Activated CD4-positive, alpha-beta T cell treated with anti-CD3 and anti-CD28 coated beads for 4 hours (primary cell): ENCODE measurements around the gene CDH8.
"Not testable (repeated sequence)": the region's sequence is repeated elsewhere in the genome, so short reads cannot be mapped to it uniquely, and the experiment has no call there.

Experiments used
- DNase-seq, 2 donors: peaks; one replicate each; pipeline ENCODE4 v3.0.0-alpha.2; 2020

CDH8 gene

GRCh38 chr16:61836804-61837393, 199.3 kb downstream of the CDH8 start:
- DNase-seq: no peak

GRCh38 chr16:61834082-61834481, 202.2 kb downstream of the CDH8 start:
- no peak for DNase-seq

GRCh38 chr16:61831351-61831917, 204.8 kb downstream of the CDH8 start:
- DNase-seq: no peak

- no peak for DNase-seq
Observed at GRCh38 chr16:61829631-61830030, 206.6 kb downstream of the CDH8 start.

GRCh38 chr16:61823326-61823725, 212.9 kb downstream of the CDH8 start:
- DNase-seq: no peak

- no peak for DNase-seq
Observed at GRCh38 chr16:61820820-61821219, 215.4 kb downstream of the CDH8 start.

GRCh38 chr16:61820398-61820797, 215.8 kb downstream of the CDH8 start:
- DNase-seq: no peak

- no peak for DNase-seq
Observed at GRCh38 chr16:61818850-61819249, 217.4 kb downstream of the CDH8 start.

GRCh38 chr16:61817583-61818278, 218.5 kb downstream of the CDH8 start:
- DNase-seq: no peak

GRCh38 chr16:61814726-61815347, 221.4 kb downstream of the CDH8 start:
- DNase-seq: no peak

GRCh38 chr16:61813339-61813738, 222.9 kb downstream of the CDH8 start:
- no peak for DNase-seq

GRCh38 chr16:61812251-61812650, 224.0 kb downstream of the CDH8 start:
- no peak for DNase-seq

GRCh38 chr16:61807551-61807950, 228.7 kb downstream of the CDH8 start:
- DNase-seq: no peak

- DNase-seq: not testable (repeated sequence)
Observed at GRCh38 chr16:61801217-61801616, 235.0 kb downstream of the CDH8 start.

GRCh38 chr16:61798741-61799140, 237.5 kb downstream of the CDH8 start:
- DNase-seq: no peak

- DNase-seq: no peak
Observed at GRCh38 chr16:61797961-61798507, 238.2 kb downstream of the CDH8 start.

GRCh38 chr16:61797296-61797795, 238.9 kb downstream of the CDH8 start:
- DNase-seq: no peak

- no peak for DNase-seq
Observed at GRCh38 chr16:61792194-61792909, 243.9 kb downstream of the CDH8 start.

GRCh38 chr16:61791464-61791863, 244.8 kb downstream of the CDH8 start:
- no peak for DNase-seq

GRCh38 chr16:61781855-61782254, 254.4 kb downstream of the CDH8 start:
- DNase-seq: not testable (repeated sequence)

GRCh38 chr16:61780161-61780560, 256.1 kb downstream of the CDH8 start:
- no peak for DNase-seq

- no peak for DNase-seq
Observed at GRCh38 chr16:61770301-61770700, 265.9 kb downstream of the CDH8 start.

- DNase-seq: no peak
Observed at GRCh38 chr16:61763991-61764390, 272.2 kb downstream of the CDH8 start.
